Stimulated activated CD4-positive, alpha-beta T cell treated with anti-CD3 and anti-CD28 coated beads, TNF-alpha, amount 100 ng/mL, for 48 hours (primary cell): ENCODE results near the gene SZT2.
"Not testable (repeated sequence)": the region's sequence is repeated elsewhere in the genome, so short reads cannot be mapped to it uniquely, and the experiment has no call there.

Experiments
- DNase-seq, 3 donors: peaks; one replicate each; pipeline ENCODE4 v3.0.0-alpha.2; 2020; ENCODE audit warnings: low read depth in 3 of 3

Gene SZT2

DNA sequence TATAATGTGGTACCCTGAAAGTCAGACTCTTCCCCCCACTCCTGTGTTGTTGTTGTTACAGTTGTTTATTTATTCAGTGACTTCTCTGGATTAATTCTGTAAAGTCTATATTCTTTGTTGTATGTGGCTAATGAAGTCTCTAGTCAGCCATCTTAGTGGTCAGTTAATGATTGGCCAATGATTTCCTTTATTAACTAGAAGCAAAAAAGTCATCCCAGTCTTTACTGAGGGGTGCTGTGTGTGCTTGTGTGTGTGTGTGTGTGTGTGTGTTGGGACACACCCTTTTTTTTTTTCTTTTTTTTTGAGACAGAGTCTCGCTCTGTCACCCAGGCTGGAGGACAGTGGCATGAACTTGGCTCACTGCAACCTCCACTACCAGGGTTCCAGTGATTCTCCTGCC lies 101.4 kb downstream of the SZT2 start:
- DNase-seq: no peak

DNA sequence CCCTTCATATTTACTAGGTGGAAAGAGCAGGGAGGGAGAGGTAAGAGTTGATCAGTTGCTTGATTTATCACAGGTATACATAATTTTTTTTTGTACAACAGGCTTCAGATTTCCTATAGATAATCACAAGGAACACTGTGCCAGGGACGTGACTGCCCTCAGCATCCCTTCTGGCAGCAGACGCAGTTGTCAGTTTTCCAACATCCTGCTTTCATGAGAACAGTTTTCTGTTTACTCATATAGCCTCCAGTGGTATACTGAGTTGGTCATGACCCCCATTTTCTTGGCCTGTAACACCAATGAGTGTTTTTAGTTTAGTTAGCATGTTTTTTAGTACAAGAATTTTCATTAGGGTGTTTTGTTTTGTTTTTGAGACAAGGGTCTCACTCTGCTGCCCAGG lies 103.1 kb downstream of the SZT2 start:
- DNase-seq: no peak

DNA sequence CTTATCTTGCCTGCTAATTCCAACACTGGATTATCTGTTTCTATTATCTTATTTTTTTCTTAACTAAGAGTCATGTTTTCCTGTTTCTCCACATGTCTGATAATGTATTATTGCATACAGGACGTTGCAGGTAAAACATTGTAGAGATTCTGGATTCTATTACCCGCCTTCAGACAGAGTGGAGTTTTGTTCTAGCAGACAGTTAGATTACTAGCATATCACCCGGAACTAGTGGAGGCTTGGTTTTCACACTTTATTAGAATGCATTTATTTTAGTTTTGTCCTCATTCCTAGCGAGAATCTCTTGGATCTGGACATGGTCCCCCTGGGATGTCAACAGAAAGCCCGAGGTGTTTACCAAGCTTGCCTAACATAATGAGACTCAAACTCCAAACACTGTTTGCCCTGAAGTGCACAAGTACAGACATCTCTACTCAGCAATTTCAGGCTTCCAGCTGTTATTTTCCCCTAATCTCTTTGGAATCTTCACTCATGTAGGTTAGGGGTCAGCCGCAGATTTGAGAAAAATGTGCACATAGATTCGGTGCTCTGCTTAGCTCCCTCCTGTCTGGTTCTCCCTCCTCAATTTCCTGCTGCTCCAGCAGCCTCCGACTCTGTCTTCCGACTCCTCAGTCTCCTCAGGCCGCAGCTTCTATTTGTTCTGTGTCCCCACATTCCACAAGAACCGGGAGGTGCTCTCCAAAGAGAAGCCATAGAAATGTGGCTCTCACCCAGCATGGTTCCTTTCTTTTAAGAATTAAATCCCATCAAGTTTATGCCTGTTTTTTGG lies 104.2 kb downstream of the SZT2 start:
- DNase-seq: no peak

DNA sequence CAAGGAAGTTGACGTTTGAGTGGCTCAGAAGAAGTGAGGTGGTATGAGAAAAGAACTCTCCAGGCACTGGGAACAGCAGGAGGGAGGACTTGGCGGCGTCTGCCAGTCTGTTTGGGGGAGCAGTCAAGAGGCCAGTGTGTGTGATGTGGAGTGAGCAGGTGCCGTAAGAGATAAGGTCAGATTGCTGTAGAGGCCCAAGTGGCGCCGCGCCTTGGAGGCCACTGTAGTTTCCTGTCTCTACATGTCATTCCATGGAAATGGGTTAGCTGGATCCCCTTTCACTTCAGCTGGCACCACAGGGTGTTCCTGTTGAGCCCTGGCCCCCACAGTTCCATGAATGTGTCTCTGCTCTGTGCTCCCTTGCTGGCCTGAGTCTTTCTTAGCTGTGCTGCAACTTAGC lies 105.5 kb downstream of the SZT2 start:
- no peak for DNase-seq

DNA sequence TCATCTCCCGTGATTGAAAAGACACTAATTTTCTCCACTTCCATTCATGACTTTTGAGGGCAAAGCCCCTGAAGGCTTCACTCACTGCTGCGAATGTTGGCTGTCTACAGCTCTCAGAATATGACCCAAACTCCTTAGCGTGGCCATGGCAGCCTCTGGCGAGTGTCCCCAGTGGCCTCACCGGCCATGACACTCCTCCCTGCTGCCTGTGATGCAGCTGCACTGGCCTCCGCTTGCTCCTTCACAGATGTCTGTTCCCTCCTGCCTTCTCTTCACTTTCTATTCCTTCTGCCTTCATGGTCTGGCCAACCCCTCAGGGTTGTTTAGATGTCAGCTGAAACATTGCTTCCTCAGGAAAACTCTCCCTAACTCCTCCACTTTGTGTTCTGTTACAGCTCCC lies 110.2 kb downstream of the SZT2 start:
- no peak for DNase-seq

DNA sequence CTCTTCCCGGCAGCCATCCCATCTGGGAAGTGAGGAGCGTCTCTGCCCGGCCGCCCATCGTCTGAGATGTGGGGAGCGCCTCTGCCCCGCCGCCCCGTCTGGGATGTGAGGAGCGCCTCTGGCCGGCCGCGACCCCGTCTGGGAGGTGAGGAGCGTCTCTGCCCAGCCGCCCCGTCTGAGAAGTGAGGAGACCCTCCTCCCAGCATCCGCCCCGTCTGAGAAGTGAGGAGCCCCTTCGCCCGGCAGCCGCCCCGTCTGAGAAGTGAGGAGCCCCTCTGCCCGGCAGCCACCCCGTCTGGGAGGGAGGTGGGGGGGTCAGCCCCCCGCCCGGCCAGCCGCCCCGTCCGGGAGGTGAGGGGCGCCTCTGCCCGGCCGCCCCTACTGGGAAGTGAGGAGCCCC lies 112.1 kb downstream of the SZT2 start:
- not testable (repeated sequence) for DNase-seq

DNA sequence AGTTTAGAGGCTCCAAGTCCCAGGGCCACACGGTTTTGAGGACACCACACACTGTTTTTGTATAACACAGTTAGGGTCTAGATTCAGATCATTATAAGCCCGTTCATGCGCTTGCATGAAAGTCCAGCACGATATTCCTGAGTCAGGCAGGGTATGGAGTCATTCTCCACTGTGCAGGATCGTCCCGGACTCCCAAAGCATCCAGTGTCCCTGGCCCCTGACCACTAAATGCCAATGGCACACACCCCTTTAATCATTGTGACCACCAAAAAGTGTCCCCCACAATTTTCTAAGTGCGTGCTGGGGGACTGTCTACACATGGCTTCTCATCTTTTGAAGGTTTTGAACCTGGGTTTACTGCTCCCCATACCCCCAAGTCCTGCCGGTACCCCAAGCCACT lies 113.8 kb downstream of the SZT2 start:
- no peak for DNase-seq
